ENCODE measurements around the gene IQGAP2.
A peak's percentile ranks its signal among the peaks of the same experiment; 100 is the strongest.

The IQGAP2 gene

DNA sequence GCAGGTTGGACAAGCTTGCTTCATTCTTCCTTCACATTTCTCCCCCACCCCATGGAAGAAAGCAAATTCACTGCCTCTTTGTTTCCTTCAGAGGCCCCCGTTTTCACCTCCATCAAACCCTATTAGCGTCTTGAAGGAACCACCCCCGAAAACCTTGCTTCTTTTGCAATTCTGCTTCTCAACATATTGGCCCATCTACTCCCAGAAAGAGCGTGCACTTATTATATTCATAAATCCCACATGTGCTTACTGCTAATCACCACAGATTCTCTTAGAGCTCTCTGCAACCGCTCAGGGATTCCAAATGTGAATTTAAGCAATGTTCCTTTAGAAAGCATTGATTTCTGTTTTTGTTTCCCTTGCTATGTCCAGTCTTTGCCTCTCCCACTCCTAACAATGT lies 219.0 kb downstream of the IQGAP2 start:
- no peak for DNase-seq

GRCh38 chr5:76622973-76623596 lies 220.0 kb downstream of the IQGAP2 start, which contains the start of gene F2RL2:
F2RL2 (minus strand) TSS chr5:76623403; CDS start chr5:76623230, 173 bp downstream.
- no peak for DNase-seq

GRCh38 chr5:76625087-76625815 lies 222.2 kb downstream of the IQGAP2 start:
- no peak for DNase-seq

DNA sequence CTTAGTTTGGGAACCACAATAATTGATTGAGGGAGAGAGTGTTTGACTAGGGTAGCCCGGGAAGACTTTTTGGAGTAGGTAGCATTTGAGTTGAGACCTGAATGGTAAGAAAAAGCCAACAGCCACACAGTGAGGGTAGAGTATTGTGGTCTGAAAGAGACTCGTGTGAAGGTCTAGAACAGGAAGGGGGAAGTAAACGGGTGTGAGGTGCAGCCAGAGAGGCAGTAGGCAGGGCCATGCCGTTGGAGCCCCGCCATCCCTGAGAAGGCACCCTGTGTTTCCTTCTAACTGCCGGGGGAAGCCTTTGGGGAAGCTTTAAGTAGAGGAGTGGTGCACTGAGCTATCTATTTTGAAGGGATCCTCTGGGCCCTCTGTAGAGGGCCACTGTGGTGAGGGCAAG lies 223.7 kb downstream of the IQGAP2 start:
- no peak for DNase-seq

DNA sequence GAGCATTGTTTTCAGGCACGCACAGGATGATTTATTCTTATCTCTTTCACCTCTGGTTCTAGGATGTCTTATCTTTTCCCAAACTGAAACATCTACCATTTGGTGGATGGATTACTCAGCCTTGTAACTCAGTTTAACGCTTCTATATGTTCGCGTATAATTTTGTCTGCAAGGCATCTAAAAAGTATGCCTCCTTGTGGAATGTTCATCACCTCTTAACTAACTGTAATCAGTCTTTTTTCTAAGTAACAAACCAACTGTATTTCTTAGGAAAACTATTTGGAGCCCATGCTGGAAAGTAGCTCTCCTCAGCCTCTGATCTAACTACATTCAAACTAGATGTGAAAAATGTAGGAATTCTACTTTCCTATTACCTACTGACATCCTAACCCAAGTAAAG lies 231.6 kb downstream of the IQGAP2 start:
- DNase-seq, result no peak

DNA sequence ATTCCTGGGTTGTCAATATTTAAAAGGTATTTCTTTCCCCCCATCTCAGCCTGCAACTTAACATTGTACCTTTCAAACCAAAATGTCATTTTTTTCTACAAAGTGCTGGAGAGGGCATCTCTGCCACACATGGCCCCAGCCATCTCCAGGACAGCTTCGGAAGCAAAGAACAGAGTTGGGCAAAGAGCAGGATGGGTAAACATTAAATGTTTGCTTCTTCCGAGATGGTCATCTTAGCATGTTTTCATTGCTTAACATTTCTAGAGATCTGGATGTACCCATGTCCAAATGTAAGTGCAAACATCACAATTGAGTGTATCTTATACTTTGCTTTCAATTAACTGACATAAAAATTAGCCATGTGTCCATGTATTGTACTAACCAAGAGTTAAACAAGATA lies 234.4 kb downstream of the IQGAP2 start:
- DNase-seq, result no peak

DNA sequence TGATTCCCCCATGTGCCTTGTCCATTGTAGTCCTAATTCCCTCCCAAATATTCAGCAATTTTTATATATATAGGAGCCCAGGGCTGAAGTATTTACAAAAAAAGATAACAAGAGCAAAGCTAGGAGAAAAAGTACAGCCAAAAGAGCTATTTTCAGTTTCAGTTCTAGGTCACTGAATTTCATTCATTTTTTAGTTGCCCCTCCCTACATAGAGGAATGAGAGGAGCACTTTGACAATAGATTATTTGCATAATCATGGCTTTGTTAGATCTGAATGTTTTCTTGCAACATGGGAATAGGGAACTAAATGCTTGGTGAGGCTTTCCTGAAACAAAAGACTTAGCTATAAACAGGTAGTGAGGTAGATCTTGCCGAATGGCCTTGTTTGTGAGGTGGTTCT lies 235.4 kb downstream of the IQGAP2 start:
- DNase-seq, result no peak

GRCh38 chr5:76641514-76642120 lies 238.5 kb downstream of the IQGAP2 start:
- peak; percentile 62 for DNase-seq

GRCh38 chr5:76642390-76643040 lies 239.4 kb downstream of the IQGAP2 start:
- no peak for DNase-seq

GRCh38 chr5:76643371-76643770 lies 240.3 kb downstream of the IQGAP2 start:
- DNase-seq, result no peak

DNA sequence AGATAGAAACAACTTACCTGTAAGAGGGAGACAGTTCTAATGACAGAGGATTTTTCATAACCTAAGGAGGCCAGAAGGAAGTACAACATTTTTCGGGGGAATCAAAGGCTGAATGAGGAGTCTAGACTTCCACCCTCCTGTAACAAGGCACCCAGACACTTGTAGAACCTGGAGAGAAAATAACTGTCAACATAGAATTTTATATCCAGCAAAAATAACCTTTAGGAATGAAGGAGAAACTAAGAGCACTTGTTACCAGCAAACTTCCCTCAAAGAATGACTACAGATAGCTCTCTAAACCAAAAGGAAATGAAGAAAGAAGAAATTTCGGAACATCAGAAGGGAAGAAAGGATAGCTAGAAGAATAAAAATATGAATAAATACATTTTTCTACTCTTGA lies 246.1 kb downstream of the IQGAP2 start:
- no peak for DNase-seq

DNA sequence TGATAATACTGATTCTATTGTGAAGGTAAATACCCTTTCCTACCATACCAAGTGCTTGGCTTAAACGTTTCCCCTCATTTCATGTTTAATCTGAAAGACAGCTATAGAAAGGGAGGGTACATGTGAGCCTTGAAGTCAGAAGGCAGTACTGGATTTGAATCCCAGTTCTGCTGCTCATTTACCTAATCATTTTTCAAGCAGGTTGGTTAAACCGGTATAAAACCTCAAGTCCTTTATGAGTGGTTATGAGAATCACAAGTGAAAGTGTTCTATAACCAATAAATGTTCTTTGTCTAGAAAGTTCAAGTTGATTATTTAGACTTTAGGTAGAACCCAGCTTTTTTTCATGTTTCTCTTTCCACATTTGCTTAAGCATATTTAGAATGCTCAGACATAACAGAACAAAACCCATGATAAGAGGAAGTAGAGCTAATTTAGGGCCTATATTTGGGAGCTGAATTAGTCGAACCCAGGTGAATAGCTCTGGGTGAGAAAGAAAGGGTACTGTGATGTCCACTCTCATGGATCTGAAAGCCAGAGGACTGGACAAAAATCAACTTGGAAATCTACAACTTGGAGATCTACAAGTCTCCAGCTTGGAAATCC lies 249.8 kb downstream of the IQGAP2 start:
- DNase-seq, result no peak

GRCh38 chr5:76657091-76657490 lies 254.0 kb downstream of the IQGAP2 start:
- no peak for DNase-seq

DNA sequence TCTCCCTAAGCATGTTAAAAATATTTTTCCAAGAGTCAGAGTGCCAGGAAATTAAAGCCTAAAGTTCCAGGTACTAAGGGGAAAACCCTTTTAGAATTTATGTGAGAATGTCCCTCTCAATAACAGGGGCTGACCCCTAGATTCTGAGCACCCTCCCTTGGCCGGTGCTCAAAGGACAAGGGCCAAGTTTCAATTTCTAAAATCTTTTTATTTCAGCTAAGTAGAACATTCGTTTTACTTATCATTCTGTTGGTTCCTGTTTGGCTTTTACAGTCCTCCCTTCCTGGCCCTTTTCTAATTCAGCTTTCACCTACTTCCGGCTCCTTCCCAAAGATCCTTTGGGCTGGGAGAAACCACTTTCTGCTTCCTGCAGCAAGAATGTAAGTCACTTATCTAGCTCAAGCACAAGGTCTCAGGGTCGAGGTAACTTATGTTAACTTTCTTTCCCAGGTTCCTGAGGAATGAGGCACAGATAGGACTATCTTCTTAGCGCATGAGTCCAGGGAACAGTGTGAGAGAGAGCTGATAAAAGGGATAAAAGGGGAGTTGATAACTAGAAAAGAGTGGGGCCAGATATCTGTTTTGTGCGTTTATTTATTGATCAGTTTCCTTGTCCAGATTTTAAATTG lies 254.7 kb downstream of the IQGAP2 start:
- DNase-seq, result no peak

DNA sequence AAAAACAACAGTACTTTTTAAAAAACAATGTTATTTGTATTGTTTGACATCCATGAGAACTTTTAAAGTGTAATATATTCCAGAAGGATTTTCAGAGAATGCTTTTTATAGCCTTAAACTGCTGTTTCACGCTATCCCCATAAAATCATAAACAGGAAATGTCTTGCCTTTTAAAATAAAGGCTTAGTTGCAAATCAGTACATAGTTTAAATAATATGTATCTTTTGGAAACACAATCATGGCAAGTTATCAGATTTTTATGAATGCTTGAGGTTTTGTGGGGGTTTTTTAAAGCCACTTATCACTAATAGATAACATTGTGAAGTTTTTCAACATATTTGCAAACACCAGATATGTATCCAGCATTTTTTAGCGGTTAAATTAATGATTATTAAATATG lies 257.3 kb downstream of the IQGAP2 start:
- no peak for DNase-seq

GRCh38 chr5:76662521-76662920 lies 259.4 kb downstream of the IQGAP2 start:
- no peak for DNase-seq

DNA sequence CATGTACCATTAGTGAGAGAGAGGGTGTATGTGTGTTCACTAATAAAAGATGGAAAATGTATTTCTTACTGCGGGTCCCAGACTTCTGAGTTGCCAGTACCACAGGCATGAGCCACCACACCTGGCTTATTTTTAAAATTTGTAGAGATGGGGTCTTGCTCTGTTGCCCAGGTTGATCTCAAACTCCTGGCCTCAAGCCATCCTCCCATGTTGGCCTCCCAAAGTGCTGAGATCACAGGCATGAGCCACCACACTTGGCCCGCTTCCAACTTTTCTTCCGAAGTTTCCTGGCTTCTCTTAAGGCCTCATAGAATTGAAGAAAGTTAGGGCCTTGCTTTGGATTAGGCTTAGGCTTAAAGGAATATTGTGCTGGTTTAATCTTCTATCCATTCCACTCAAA lies 260.5 kb downstream of the IQGAP2 start:
- no peak for DNase-seq

- no peak for DNase-seq
These were observed 261.0 kb downstream of the IQGAP2 start for GRCh38 chr5:76664079-76664478.

GRCh38 chr5:76667495-76667894 lies 264.4 kb downstream of the IQGAP2 start:
- DNase-seq, result no peak

- no peak for DNase-seq
These were observed 266.2 kb downstream of the IQGAP2 start for GRCh38 chr5:76669245-76669644.

DNA sequence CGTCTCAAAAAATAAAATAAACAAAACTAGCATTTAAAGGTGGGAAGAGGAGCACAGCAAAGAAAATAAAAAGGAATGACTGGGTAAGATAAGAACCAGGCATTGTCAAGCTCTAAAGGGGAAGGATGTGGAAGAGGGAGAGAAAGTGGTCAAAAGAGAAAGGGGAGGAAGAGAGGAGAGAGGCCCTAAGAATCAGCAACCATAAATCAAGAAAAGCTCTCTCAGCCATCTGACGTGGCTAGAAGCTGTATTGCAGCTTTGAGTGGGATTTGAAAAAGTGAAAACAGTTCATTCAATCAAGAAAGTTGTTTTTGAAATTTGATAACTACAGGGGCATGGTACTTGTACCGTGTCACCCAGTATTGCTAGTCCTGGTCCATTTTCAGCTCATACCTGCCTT lies 267.4 kb downstream of the IQGAP2 start:
- no peak for DNase-seq

DNA sequence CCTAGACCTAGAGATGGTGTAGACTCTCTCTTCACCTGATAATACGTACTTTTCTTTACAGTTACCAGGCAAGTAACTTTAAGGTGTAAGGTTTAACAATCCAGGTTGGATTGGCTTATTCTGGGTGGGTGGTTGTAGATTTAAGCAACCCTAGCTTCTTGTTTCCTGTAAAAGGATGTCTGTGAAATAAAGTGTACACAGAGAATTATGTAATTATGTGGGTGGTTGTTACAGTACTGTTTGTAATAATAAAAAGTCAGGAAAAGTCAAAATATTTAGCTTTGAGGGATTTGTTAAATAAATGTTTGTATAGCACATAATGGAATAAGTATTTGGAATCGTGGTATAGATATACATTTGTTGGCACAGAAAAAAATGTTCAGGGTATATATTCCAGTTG lies 269.2 kb downstream of the IQGAP2 start:
- no peak for DNase-seq

GRCh38 chr5:76673125-76673524 lies 270.0 kb downstream of the IQGAP2 start:
- no peak for DNase-seq

All from activated gamma-delta T cell treated with Interleukin-2 at 50 U/mL for 16 hours (primary cell).